Measurements from ENCODE around the gene POLR1A. TPM values are rescaled to one million over a fixed set of nuclear protein-coding genes. Genes with fewer than 3 reads are reported as not detected.

Gene POLR1A
- total RNA-seq, 4 donors from 2014 or later = 15.6 to 21.7 (median 17.7) TPM

- H3K9me3 ChIP-seq = no peaks in the 10 kb centered on the region
- no peak overlapping the region for H3K4me3 ChIP-seq
- ATAC-seq = no peak
- no peak for TF ChIP-seq POLR2AphosphoS5 (IDR thresholded peaks at IDR 0.05)
- TF ChIP-seq CTCF (IDR thresholded peaks at IDR 0.05) = no peak
- no peak for TF ChIP-seq EP300 (IDR thresholded peaks at IDR 0.05)
- no peak for TF ChIP-seq POLR2A (IDR thresholded peaks at IDR 0.05)
- H3K27ac ChIP-seq = no peak overlapping the region
- no peaks in the 10 kb centered on the region for H3K27me3 ChIP-seq
- 79% methylated on average over 2 of the region's 2 CpGs; no CpG with 5 or more reads in 1 of the 2 donors for WGBS, 2 donors (ENCODE audit: low coverage in 1 of 2)
- H3K36me3 ChIP-seq = no peaks in the 10 kb centered on the region
- H3K4me1 ChIP-seq = peaks cover 0 to 19% (median 3%) of the 10 kb centered on the region in 3 donors
These were observed 120.9 kb downstream of the POLR1A start for GRCh38 chr2:85984788-85985187.

GRCh38 chr2:85983766-85984165, 121.9 kb downstream of the POLR1A start:
- no peak for ATAC-seq
- WGBS, 2 donors (ENCODE audit: low coverage in 1 of 2) = 100% methylated on average over 1 to 3 of the region's 6 CpGs
- H3K27ac ChIP-seq = no peak overlapping the region
- H3K4me3 ChIP-seq = no peak overlapping the region
- no peaks in the 10 kb centered on the region for H3K9me3 ChIP-seq
- peaks cover 0 to 24% (median 4%) of the 10 kb centered on the region in 3 donors for H3K4me1 ChIP-seq
- TF ChIP-seq POLR2A (IDR thresholded peaks at IDR 0.05) (no peak), CTCF (IDR thresholded peaks at IDR 0.05) (no peak), EP300 (IDR thresholded peaks at IDR 0.05) (no peak), POLR2AphosphoS5 (IDR thresholded peaks at IDR 0.05) (no peak)
- no peaks in the 10 kb centered on the region for H3K27me3 ChIP-seq
- H3K36me3 ChIP-seq = no peaks in the 10 kb centered on the region

- WGBS, 2 donors (ENCODE audit: low coverage in 1 of 2) = 80 to 97% methylated on average over 6 to 9 of the region's 12 CpGs
- no peaks in the 10 kb centered on the region for H3K9me3 ChIP-seq
- TF ChIP-seq CTCF (IDR thresholded peaks at IDR 0.05) (no peak), POLR2AphosphoS5 (IDR thresholded peaks at IDR 0.05) (no peak), POLR2A (IDR thresholded peaks at IDR 0.05) (no peak), EP300 (IDR thresholded peaks at IDR 0.05) (no peak)
- no peak for ATAC-seq
- H3K4me1 ChIP-seq = peaks cover 0 to 18% (median 5%) of the 10 kb centered on the region in 3 donors
- no peaks in the 10 kb centered on the region for H3K27me3 ChIP-seq
- no peak overlapping the region for H3K4me3 ChIP-seq
- no peak overlapping the region for H3K27ac ChIP-seq
- no peaks in the 10 kb centered on the region for H3K36me3 ChIP-seq
These were observed 124.0 kb downstream of the POLR1A start for GRCh38 chr2:85981579-85982247.

GRCh38 chr2:85978883-85979780, 126.6 kb downstream of the POLR1A start:
- WGBS, 2 donors (ENCODE audit: low coverage in 1 of 2) = 38 to 72% methylated on average over 2 to 3 of the region's 3 CpGs

More at GRCh38 chr2:85978883-85979780, 126.6 kb downstream of the POLR1A start:
- Histone ChIP-seq H3K4me1 (peaks cover 0 to 28% (median 5%) of the 10 kb centered on the region in 3 donors), H3K9me3 (no peaks in the 10 kb centered on the region), H3K27me3 (no peaks in the 10 kb centered on the region), H3K27ac (peak overlapping the region in 1 of 4 donors; percentile 31), H3K4me3 (no peak overlapping the region), H3K36me3 (no peaks in the 10 kb centered on the region)
- TF ChIP-seq CTCF (IDR thresholded peaks at IDR 0.05) (no peak), EP300 (IDR thresholded peaks at IDR 0.05) (no peak), POLR2AphosphoS5 (IDR thresholded peaks at IDR 0.05) (no peak), POLR2A (IDR thresholded peaks at IDR 0.05) (no peak)
- no peak for ATAC-seq

Measured in gastroesophageal sphincter (tissue), 4 donors.